NCI-H1048 (cell line): ENCODE measurements around the gene NFATC1.
"Not testable (repeated sequence)": the region's sequence is repeated elsewhere in the genome, so short reads cannot be mapped to it uniquely, and the experiment has no call there.

ENCODE experiments used
- DNase-seq: peaks from one replicate; lab custom pipeline; 2025; lab: John Stamatoyannopoulos, UW

NFATC1 gene

GRCh38 chr18:79476918-79477571, 81.3 kb downstream of the NFATC1 start:
- peak; percentile 74 for DNase-seq

GRCh38 chr18:79477711-79478483, 82.2 kb downstream of the NFATC1 start:
- DNase-seq: no peak

- DNase-seq: no peak
These were observed 82.9 kb downstream of the NFATC1 start for GRCh38 chr18:79478484-79479115.

- no peak for DNase-seq
These were observed 83.5 kb downstream of the NFATC1 start for GRCh38 chr18:79479116-79479760.

- no peak for DNase-seq
These were observed 84.0 kb downstream of the NFATC1 start for GRCh38 chr18:79479761-79480161.

GRCh38 chr18:79480171-79481045, 84.7 kb downstream of the NFATC1 start:
- no peak for DNase-seq

- DNase-seq: no peak
These were observed 85.5 kb downstream of the NFATC1 start for GRCh38 chr18:79481046-79481790.

- not testable (repeated sequence) for DNase-seq
These were observed 87.7 kb downstream of the NFATC1 start for GRCh38 chr18:79483393-79483792.

- DNase-seq: no peak
These were observed 88.3 kb downstream of the NFATC1 start for GRCh38 chr18:79483971-79484491.

- no peak for DNase-seq
These were observed 89.2 kb downstream of the NFATC1 start for GRCh38 chr18:79484661-79485621.

GRCh38 chr18:79485788-79486355, 90.1 kb downstream of the NFATC1 start:
- DNase-seq: no peak

- no peak for DNase-seq
These were observed 90.8 kb downstream of the NFATC1 start for GRCh38 chr18:79486356-79487182.

- no peak for DNase-seq
These were observed 91.6 kb downstream of the NFATC1 start for GRCh38 chr18:79487183-79487800.

- DNase-seq: no peak
These were observed 92.1 kb downstream of the NFATC1 start for GRCh38 chr18:79487801-79488201.

GRCh38 chr18:79488311-79489050, 92.8 kb downstream of the NFATC1 start:
- DNase-seq: no peak

- DNase-seq: no peak
These were observed 93.5 kb downstream of the NFATC1 start for GRCh38 chr18:79489051-79489898.
